K562 (cell line): ENCODE data around the gene SLC7A4. TPM values are rescaled to one million over a fixed set of nuclear protein-coding genes. Genes with fewer than 3 reads are reported as not detected.

Source experiments
- CHCHD3 ChIP-seq: fragments of 250-450 bp; sonication (Bioruptor Pico); IDR thresholded peaks from 2 replicates; pipeline ENCODE4 v2.1.2; 2022; ENCODE audit warnings: mild to moderate bottlenecking
- E4F1 ChIP-seq: fragments of 250-450 bp; sonication (Bioruptor Pico); IDR thresholded peaks from 2 replicates; pipeline ENCODE4 v1.5.0; 2021; ENCODE audit warnings: mild to moderate bottlenecking, borderline replicate concordance
- EP300 ChIP-seq: IDR thresholded peaks from 2 replicates; pipeline ENCODE4 v1.6.1; 2012; ENCODE audit warnings: low read length, improper control_type of control experiment
- FOXM1 ChIP-seq, 2 experiments: fragments of 450-650 bp in 1 of 2; sonication (generic) in 1 of 2; formaldehyde crosslinking in 1 of 2; IDR thresholded peaks; 2 replicates each; pipeline versions ENCODE4 v1.6.1 to v1.9.0; 2017 to 2022; ENCODE audit warnings: low read depth in 2 of 2, mild to moderate bottlenecking in 2 of 2, missing genetic modification reagents in 1 of 2, moderate library complexity in 1 of 2
- HDAC6 ChIP-seq: IDR thresholded peaks from 2 replicates; pipeline ENCODE4 v1.6.1; 2012; ENCODE audit warnings: low read depth, mild to moderate bottlenecking, control low read depth, inconsistent platforms, low read length, moderate library complexity
- POLR3G ChIP-seq: IDR thresholded peaks from 2 replicates; pipeline ENCODE4 v1.6.1; 2011; ENCODE audit not compliant: insufficient read length, insufficient replicate concordance; ENCODE audit errors: extremely low read depth
- RHOXF2B ChIP-seq: fragments of 250-450 bp; sonication (Bioruptor Pico); conservative IDR thresholded peaks from 2 replicates; pipeline ENCODE4 v1.5.1; 2021
- SRSF1 ChIP-seq: fragments of 200-400 bp; formaldehyde crosslinking; IDR thresholded peaks from 2 replicates; pipeline ENCODE4 v1.6.1; 2017; ENCODE audit warnings: mild to moderate bottlenecking, low read depth, low read length, moderate library complexity
- STAT5B ChIP-seq: fragments of 250-450 bp; sonication (Bioruptor Pico); IDR thresholded peaks from 2 replicates; pipeline ENCODE4 v1.8.0; 2021; ENCODE audit warnings: mild to moderate bottlenecking, inconsistent platforms
- STAT6 ChIP-seq: sonication (generic); formaldehyde crosslinking; IDR thresholded peaks from 2 replicates; pipeline ENCODE4 v1.8.1; 2023; ENCODE audit warnings: mild to moderate bottlenecking, missing genetic modification reagents
- ZMIZ1 ChIP-seq, 2 experiments: fragments of 150-350 bp in 1 of 2; IDR thresholded peaks; 2 replicates each; pipeline ENCODE4 v1.6.1; 2012 to 2016; ENCODE audit warnings: low read depth in 2 of 2, low read length in 2 of 2, mild to moderate bottlenecking in 1 of 2, moderate library complexity in 1 of 2
- ZNF121 ChIP-seq: sonication (generic); formaldehyde crosslinking; conservative IDR thresholded peaks from 2 replicates; pipeline ENCODE4 v1.8.0; 2022; ENCODE audit warnings: missing genetic modification reagents
- ZNF398 ChIP-seq: fragments of 250-450 bp; sonication (Bioruptor Pico); IDR thresholded peaks from 2 replicates; pipeline ENCODE4 v1.8.0; 2021; ENCODE audit warnings: moderate library complexity, mild to moderate bottlenecking, inconsistent platforms
- ZNF655 ChIP-seq: fragments of 250-450 bp; sonication (Bioruptor Pico); IDR thresholded peaks from 2 replicates; pipeline ENCODE4 v1.5.0; 2021
- polyA plus RNA-seq, 8 experiments: library from polyadenylated mRNA; depleted of rRNA in 4 of 8; stranded (reverse) in 5 of 8; unstranded in 3 of 8; fragments of >200 nt; fragmentation: Nextera tagmentation in 2 of 8; fragmentation: Illumina TruSeq in 1 of 8; extraction: Ambion mirVana in 2 of 8; extraction: Trizol in 1 of 8; gene quantifications; 2 replicates each; pipeline versions ENCODE4 v1.2.1 to v1.2.3, GENCODE V29; 2011 to 2014; ENCODE audit warnings: inconsistent platforms in 1 of 8, missing spikeins in 1 of 8
- total RNA-seq, 7 experiments: library from RNA; depleted of rRNA in 6 of 7; stranded (reverse); fragments of >200 nt in 6 of 7; fragmentation: Illumina TruSeq in 2 of 7; extraction: Trizol in 2 of 7; gene quantifications; 2 replicates each; pipeline versions ENCODE4 v1.2.1 to v1.2.3, GENCODE V29; 2011 to 2021; ENCODE audit warnings: low replicate concordance in 1 of 7

SLC7A4 gene
- total and polyA plus RNA-seq, 9 of the 15 experiments (the other 6 are each of a cell fraction or from before 2014, with no cell fraction given) = not detected

GRCh38 chr22:21045585-21046294 lies 13.4 kb upstream of the SLC7A4 start, which contains the start of gene LRRC74B (continued):
- TF ChIP-seq RHOXF2B (CRISPR knock-in tag) = 0 out of 2 replicates have a peak, but pooled peaks have one; percentile 63
- TF ChIP-seq ZMIZ1 (IDR thresholded peaks at IDR 0.05; ENCODE audit: low read depth in 2 of 2, low read length in 2 of 2) = 0 out of 4 replicates have a peak, but pooled peaks of 1 of the 2 experiments have one; percentile 27
- no peak for TF ChIP-seq POLR3G
- 0 out of 2 replicates have a peak, but pooled peaks have one; percentile 10 for TF ChIP-seq HDAC6
- TF ChIP-seq EP300 = no peak
- TF ChIP-seq ZNF121 (CRISPR knock-in tag) = no peak
- no peak for TF ChIP-seq FOXM1 (IDR thresholded peaks at IDR 0.05; ENCODE audit: low read depth)
- no peak for TF ChIP-seq FOXM1 (CRISPR knock-in tag; IDR thresholded peaks at IDR 0.05; ENCODE audit: low read depth)
- TF ChIP-seq E4F1 (CRISPR knock-in tag) = no peak
- no peak for TF ChIP-seq ZNF398 (CRISPR knock-in tag)
- TF ChIP-seq CHCHD3 (CRISPR knock-in tag) = no peak; the same call in 1 of the 2 replicates
- TF ChIP-seq SRSF1 = no peak
- TF ChIP-seq STAT6 = peak; percentile 98
- no peak for TF ChIP-seq STAT5B (CRISPR knock-in tag)
- no peak for TF ChIP-seq ZNF655
